Transverse colon (tissue), 4 donors: ENCODE results near the gene TMEM108. TPM values are rescaled to one million over a fixed set of nuclear protein-coding genes. Genes with fewer than 3 reads are reported as not detected.

Experiments used
- DNase-seq: peaks from one replicate; pipeline ENCODE4 v3.0.0-alpha.2; 2019
- H3K27ac ChIP-seq, 4 donors: fragments of 200-600 bp; sonication (generic); 2 replicates each; pipeline ENCODE4 v1.5.1; 2016 to 2018; ENCODE audit warnings: inconsistent platforms in 4 of 4
- H3K27me3 ChIP-seq: fragments of 200-600 bp; sonication (generic); 2 replicates; pipeline ENCODE4 v1.5.1; 2017; ENCODE audit warnings: inconsistent platforms
- H3K36me3 ChIP-seq, 4 donors: fragments of 200-600 bp; sonication (generic); 2 replicates each; pipeline ENCODE4 v1.5.1; 2017 to 2019; ENCODE audit warnings: inconsistent platforms in 4 of 4
- H3K4me1 ChIP-seq, 4 donors: fragments of 200-600 bp; sonication (generic); 2 replicates each; pipeline ENCODE4 v1.5.1; 2017 to 2020; ENCODE audit warnings: inconsistent platforms in 4 of 4
- H3K4me3 ChIP-seq, 4 donors: fragments of 200-600 bp; sonication (generic); 1 replicate in 1 of 4; 2 replicates in 3 of 4; pipeline versions ENCODE4 v1.5.1 to v1.6.1; 2017 to 2019; ENCODE audit warnings: inconsistent platforms in 4 of 4
- H3K9me3 ChIP-seq, 2 donors: fragments of 200-600 bp; sonication (generic); 2 replicates each; pipeline ENCODE4 v1.5.1; 2017 to 2019; ENCODE audit warnings: inconsistent platforms in 2 of 2
- CTCF ChIP-seq, 5 experiments: fragments of 200-600 bp in 3 of 5; fragments of 450-650 bp in 2 of 5; sonication (generic) in 3 of 5; IDR thresholded peaks; 1 replicate in 2 of 5; 2 replicates in 3 of 5; pipeline ENCODE4 v1.5.1; 2016 to 2017; ENCODE audit warnings: antibody characterized with exemption in 5 of 5, inconsistent platforms in 3 of 5, mild to moderate bottlenecking in 2 of 5, moderate library complexity in 1 of 5
- EP300 ChIP-seq: sonication (generic); formaldehyde crosslinking; IDR thresholded peaks from one replicate; pipeline ENCODE4 v1.6.1; 2017; ENCODE audit warnings: antibody characterized with exemption, low read depth
- POLR2A ChIP-seq: fragments of 450-650 bp; IDR thresholded peaks from one replicate; pipeline ENCODE4 v1.6.1; 2016; ENCODE audit warnings: antibody characterized with exemption, mild to moderate bottlenecking, moderate library complexity
- POLR2AphosphoS5 ChIP-seq, 3 donors: sonication (generic); formaldehyde crosslinking; IDR thresholded peaks; one replicate each; pipeline ENCODE4 v1.6.1; 2016; ENCODE audit warnings: antibody characterized with exemption in 3 of 3
- WGBS, 2 donors: methylation state at CpG; one replicate each; pipeline ENCODE4 v1.1.5; 2018; ENCODE audit warnings: low coverage in 1 of 2; 5-methylcytosine and 5-hydroxymethylcytosine counted together
- in situ Hi-C, 4 donors: fragments of 200-750 bp; cut with MboI; loops; one replicate each; pipeline versions ENCODE4 v1.15.0 to v1.15.1; 2017; ENCODE audit warnings: low sequenced_read_pairs in 3 of 4, low pct_ligation_motif_present in 1 of 4, low pct_unique_long_range_greater_than_20kb in 1 of 4
- intact Hi-C: fragments of 100-400 bp; cut with DNase I; formaldehyde crosslinking; loops from one replicate; pipeline ENCODE4 v1.15.1; 2023; ENCODE audit warnings: low total_unique reads
- total RNA-seq, 4 donors: library from RNA; depleted of rRNA; stranded (reverse); fragments of >200 nt; gene quantifications; one replicate each; pipeline ENCODE4 v1.1.0, GENCODE V29; 2016

Gene TMEM108
- total RNA-seq, 4 donors from 2014 or later = 0.14 to 1.4 (median 0.80) TPM; not detected in 1

DNA sequence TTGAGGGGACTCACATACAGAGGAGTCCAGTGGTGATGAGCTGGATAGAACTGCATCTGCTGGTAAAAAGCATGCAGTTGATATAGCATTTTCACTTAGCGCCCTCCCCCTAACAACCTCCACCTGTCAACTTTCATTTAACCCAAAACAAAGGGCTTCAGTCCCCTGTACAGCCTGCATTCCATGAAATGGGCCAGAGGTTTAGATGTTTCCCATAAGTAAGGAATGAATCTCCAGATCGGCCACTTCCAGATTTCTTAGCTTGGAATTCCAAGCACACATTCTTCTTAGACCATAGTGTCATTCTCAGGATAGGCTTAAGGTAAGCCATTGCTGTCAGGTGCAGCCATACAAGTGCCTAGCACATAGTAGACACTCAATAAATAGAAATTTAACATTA, 328.7 kb downstream of the TMEM108 start:
- H3K9me3 ChIP-seq = no peaks in the 10 kb centered on the region
- H3K4me1 ChIP-seq = no peaks in the 10 kb centered on the region
- no peak overlapping the region for H3K27ac ChIP-seq
- no peak overlapping the region for H3K4me3 ChIP-seq
- H3K36me3 ChIP-seq = no peaks in the 10 kb centered on the region
- intact Hi-C loops = no loop called here
- no peak for DNase-seq
- no peaks in the 10 kb centered on the region for H3K27me3 ChIP-seq
- in situ Hi-C loops = no loop called here
- WGBS, 2 donors = 95 to 96% methylated on average over 2 of the region's 2 CpGs
- TF ChIP-seq POLR2A (no peak), CTCF (IDR thresholded peaks at IDR 0.05) (no peak), POLR2AphosphoS5 (IDR thresholded peaks at IDR 0.05) (no peak), EP300 (no peak)

GRCh38 chr3:133367403-133367802, 329.2 kb downstream of the TMEM108 start:
- WGBS, 2 donors = 89 to 100% methylated on average over 1 to 3 of the region's 3 CpGs
- no peak overlapping the region for H3K4me3 ChIP-seq
- intact Hi-C loops (no loop called here), in situ Hi-C loops (no loop called here)
- no peaks in the 10 kb centered on the region for H3K9me3 ChIP-seq
- no peak for DNase-seq
- TF ChIP-seq POLR2A (no peak), CTCF (IDR thresholded peaks at IDR 0.05) (no peak), POLR2AphosphoS5 (IDR thresholded peaks at IDR 0.05) (no peak), EP300 (no peak)
- no peaks in the 10 kb centered on the region for H3K27me3 ChIP-seq
- H3K36me3 ChIP-seq = no peaks in the 10 kb centered on the region
- no peak overlapping the region for H3K27ac ChIP-seq
- H3K4me1 ChIP-seq = no peaks in the 10 kb centered on the region

DNA sequence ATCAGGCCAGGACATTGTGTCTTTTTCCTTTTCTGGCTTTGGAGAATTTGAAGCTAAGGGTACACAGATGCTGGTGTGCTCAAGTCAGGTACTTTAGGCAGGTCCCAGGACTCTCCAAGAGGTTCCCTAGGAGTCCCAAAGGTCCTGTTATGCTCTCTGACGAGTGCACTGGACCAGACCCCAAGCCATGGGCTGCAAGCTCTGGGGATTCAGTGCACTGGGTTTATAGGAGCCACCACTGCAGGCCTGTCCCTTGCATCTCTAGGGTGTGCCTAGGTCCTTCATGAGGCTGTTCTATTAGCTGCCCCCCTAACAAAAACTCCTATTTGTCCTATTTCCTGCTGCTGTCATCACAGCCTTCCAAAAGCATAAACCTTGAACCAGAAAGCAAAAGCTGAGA, 329.8 kb downstream of the TMEM108 start:
- Histone ChIP-seq H3K27ac (no peak overlapping the region), H3K4me1 (no peaks in the 10 kb centered on the region), H3K36me3 (no peaks in the 10 kb centered on the region), H3K4me3 (no peak overlapping the region), H3K27me3 (no peaks in the 10 kb centered on the region), H3K9me3 (no peaks in the 10 kb centered on the region)
- DNase-seq = no peak
- intact Hi-C loops (no loop called here), in situ Hi-C loops (no loop called here)
- WGBS, 2 donors = 73% methylated on average over 1 of the region's 1 CpG; no CpG with 5 or more reads in 1 of the 2 donors
- TF ChIP-seq POLR2A (no peak), POLR2AphosphoS5 (IDR thresholded peaks at IDR 0.05) (no peak), CTCF (IDR thresholded peaks at IDR 0.05) (no peak), EP300 (no peak)

DNA sequence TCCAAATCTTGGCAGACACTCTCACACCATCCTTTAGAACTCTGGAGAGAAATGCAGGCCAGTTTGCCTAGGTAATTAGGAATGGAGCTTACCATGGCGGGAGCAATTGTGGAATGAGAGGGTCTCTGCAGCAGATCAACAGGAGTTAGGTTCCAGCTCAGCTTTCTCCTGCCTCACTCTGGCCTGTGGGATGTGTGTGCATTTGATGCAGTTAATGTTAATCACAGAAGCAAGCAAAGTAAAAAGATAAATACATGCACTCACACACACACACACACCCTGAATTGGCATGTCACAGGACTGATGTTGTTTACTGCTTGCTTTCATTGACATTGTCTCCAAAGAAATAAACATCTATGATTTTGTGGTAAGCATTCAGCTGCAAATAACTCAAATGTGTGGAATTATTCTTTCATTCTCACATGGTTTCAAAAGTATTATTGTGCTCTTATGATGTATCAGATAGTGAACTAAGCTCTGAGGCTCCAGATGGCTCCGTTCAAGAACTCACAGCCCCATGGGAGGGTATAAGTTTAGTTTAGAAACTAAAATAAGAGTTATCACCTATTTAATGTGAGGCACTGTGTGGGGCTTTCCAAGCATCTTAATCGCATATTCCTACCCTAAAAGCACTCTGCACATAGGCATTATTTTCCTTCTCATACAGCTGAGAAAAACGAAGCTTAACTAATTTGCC, 330.3 kb downstream of the TMEM108 start:
- intact Hi-C loops = no loop called here
- Histone ChIP-seq H3K4me1 (no peaks in the 10 kb centered on the region), H3K4me3 (no peak overlapping the region), H3K9me3 (no peaks in the 10 kb centered on the region), H3K36me3 (no peaks in the 10 kb centered on the region), H3K27me3 (no peaks in the 10 kb centered on the region), H3K27ac (no peak overlapping the region)
- in situ Hi-C loops = no loop called here
- TF ChIP-seq POLR2A (no peak), CTCF (IDR thresholded peaks at IDR 0.05) (no peak)
- DNase-seq = no peak
- 44 to 61% methylated on average over 1 to 4 of the region's 4 CpGs for WGBS, 2 donors
